ENCODE measurements around the gene SSU72. TPM values are rescaled to one million over a fixed set of nuclear protein-coding genes. Genes with fewer than 3 reads are reported as not detected.
A peak's percentile ranks its signal among the peaks of the same experiment; 100 is the strongest.

The SSU72 gene
- total and polyA plus RNA-seq, 2 donors (not counting 3 experiments of a cell fraction or from before 2014, with no cell fraction given): 85.9 to 129 TPM

DNA sequence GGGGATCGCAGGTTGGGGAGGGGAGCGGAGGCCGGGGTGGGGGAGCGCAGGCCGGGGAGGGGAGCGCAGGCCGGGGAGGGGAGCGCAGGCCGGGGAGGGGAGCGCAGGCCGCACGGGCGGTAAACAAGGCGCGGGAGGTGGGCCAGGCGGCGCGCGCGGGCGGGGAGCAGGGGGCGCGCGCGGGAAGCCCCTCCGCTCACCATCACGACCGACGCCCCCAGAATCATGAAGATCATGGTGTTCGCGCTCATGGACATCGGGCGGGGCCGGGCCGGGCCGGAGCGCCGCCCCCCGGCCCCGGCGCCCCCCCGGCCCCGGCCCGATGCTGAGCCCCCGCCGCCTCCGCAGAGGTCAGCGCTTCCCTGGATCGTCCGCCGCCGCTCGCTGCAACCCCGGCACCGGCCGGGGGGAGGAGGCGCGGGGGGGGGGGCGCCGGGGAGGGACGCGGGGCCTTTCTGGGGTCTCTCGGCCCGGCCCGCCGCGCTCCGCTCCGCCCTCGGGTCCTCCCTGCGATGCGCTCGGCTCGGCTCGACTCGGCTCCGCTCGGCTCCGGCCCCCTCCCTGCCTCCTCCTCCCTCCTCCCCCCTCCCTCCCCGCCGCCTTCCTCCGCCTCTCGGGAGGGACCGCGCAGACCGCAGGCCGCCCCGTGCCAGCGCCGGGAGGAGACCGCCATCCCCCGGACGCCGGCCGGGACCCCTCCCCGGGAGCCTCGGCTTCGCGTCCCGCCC is 34.4 kb downstream of the SSU72 start, which contains the start of gene TMEM240:
TMEM240 (minus strand) TSS at position 535 of the 728 bp plus-strand sequence; CDS start at position 257, 278 bp downstream.
- H4K20me1 ChIP-seq (replicated peaks; ENCODE audit: control insufficient read depth, extremely low read depth, insufficient read depth, low read length): no peaks in the 10 kb centered on the region
- POLR2A ChIA-PET: no interaction called here
- peaks cover 7% of the 10 kb centered on the region for H3K79me2 ChIP-seq (ENCODE audit: control insufficient read depth, insufficient read depth, low read length)
- peak within 1 kb of the TSS; percentile 63 for H3K4me2 ChIP-seq (ENCODE audit: insufficient read depth, low read length)
- dilution Hi-C loops (cut with MboI; ENCODE audit: extremely low pct_ligation_motif_present, low sequenced_read_pairs): no loop called here
- no TSS peak for BruUV-seq (replicated peaks)
- FAIRE-seq: peak; percentile 49
- peak; percentile 73 for DNase-seq (ENCODE audit: low read depth, low spot score)
- peak within 1 kb of the TSS; percentile 32 to 60 (median 44) for H3K4me3 ChIP-seq (replicated peaks in 1 of 3; ENCODE audit: insufficient read depth in 1 of 3, low read depth in 1 of 3, low read length in 3 of 3)
- H3K27me3 ChIP-seq (ENCODE audit: control insufficient read depth in 2 of 2, insufficient read depth in 2 of 2, low read length in 2 of 2): no peaks in the 10 kb centered on the region
- CTCF ChIA-PET: no interaction called here
- intact Hi-C loops (cut with micrococcal nuclease): no loop called here
- peak; percentile 30 for TF ChIP-seq POLR2AphosphoS5 (IDR thresholded peaks at IDR 0.05; ENCODE audit: insufficient read depth, low read depth, low read length)
- TF ChIP-seq, protein P1, sequence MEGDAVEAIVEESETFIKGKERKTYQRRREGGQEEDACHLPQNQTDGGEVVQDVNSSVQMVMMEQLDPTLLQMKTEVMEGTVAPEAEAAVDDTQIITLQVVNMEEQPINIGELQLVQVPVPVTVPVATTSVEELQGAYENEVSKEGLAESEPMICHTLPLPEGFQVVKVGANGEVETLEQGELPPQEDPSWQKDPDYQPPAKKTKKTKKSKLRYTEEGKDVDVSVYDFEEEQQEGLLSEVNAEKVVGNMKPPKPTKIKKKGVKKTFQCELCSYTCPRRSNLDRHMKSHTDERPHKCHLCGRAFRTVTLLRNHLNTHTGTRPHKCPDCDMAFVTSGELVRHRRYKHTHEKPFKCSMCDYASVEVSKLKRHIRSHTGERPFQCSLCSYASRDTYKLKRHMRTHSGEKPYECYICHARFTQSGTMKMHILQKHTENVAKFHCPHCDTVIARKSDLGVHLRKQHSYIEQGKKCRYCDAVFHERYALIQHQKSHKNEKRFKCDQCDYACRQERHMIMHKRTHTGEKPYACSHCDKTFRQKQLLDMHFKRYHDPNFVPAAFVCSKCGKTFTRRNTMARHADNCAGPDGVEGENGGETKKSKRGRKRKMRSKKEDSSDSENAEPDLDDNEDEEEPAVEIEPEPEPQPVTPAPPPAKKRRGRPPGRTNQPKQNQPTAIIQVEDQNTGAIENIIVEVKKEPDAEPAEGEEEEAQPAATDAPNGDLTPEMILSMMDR (IDR thresholded peaks at IDR 0.05; ENCODE audit: extremely low read depth in 1 of 2, insufficient read depth in 1 of 2, low read depth in 1 of 2, low read length in 2 of 2): no peak
- no peak within 1 kb of the TSS for H3K27ac ChIP-seq (ENCODE audit: insufficient read depth, low read depth, low read length)
- peak within 1 kb of the TSS; percentile 36 for H3K9ac ChIP-seq (replicated peaks; ENCODE audit: extremely low read depth, insufficient read depth, low read length)
- peaks cover 14% of the 10 kb centered on the region for H3K4me1 ChIP-seq (ENCODE audit: control insufficient read depth, extremely low read depth, insufficient read depth, low read length)
- peak within 1 kb of the TSS; percentile 58 for H2AFZ ChIP-seq (ENCODE audit: low read depth, low read length)
- no peaks in the 10 kb centered on the region for H3K9me3 ChIP-seq (replicated peaks; ENCODE audit: control insufficient read depth, insufficient read depth, low read length)
- H3K9me1 ChIP-seq (replicated peaks; ENCODE audit: control insufficient read depth, extremely low read depth, insufficient read depth, low read length): no peaks in the 10 kb centered on the region
- H3K36me3 ChIP-seq (ENCODE audit: control insufficient read depth in 2 of 2, extremely low read depth in 1 of 2, insufficient read depth in 2 of 2, low read length in 2 of 2): peaks cover 0 to 10% of the 10 kb centered on the region in 2 experiments
